Measurements from ENCODE around the gene RPL10. TPM values are rescaled to one million over a fixed set of nuclear protein-coding genes. Genes with fewer than 3 reads are reported as not detected.

Gene RPL10
- total RNA-seq, 2 experiments from 2014 or later = 2,967 to 3,168 TPM

DNA sequence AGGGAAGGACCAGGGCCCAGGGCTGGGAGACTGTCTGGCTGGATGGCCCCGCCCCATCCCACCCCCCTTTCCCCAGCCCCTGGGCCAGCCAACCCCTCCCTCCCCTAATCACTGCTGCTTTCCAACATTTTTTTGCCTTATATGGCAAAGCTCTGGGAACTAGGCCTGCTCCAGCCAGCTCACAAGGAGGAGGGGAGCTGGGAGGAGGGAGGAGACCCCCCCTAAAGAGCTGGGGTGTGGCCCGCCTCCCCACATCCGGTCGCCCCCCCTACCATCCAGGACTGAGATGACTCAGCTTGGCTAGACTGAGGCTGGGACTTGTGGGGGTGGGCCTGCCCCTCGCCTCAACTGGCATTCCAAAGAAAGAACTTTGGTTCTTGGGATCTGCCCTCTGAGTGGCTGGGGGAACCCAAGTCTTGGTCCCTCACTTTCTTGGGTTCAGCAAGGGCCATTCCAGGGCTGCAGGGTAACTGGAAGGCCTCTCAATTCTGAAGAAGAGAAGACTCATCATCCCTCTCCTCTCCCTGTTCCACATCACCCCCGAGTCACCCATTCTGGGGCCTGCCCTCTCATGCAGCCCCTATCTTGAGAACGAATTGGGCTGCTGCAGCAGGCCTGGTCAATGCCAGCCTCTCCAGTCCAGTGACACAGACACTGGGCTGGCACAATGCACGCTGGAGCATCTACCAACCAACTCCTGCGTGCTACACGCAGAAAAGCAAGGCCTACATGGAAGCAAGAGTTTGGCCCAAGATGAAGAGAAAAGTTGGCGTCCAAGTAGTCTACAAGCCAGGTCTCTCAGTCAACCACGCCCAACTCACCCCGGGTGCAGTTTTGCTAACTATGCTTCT lies 28.5 kb upstream of the RPL10 start:
- no peaks in the 10 kb centered on the region for H3K9me3 Mint-ChIP-seq

DNA sequence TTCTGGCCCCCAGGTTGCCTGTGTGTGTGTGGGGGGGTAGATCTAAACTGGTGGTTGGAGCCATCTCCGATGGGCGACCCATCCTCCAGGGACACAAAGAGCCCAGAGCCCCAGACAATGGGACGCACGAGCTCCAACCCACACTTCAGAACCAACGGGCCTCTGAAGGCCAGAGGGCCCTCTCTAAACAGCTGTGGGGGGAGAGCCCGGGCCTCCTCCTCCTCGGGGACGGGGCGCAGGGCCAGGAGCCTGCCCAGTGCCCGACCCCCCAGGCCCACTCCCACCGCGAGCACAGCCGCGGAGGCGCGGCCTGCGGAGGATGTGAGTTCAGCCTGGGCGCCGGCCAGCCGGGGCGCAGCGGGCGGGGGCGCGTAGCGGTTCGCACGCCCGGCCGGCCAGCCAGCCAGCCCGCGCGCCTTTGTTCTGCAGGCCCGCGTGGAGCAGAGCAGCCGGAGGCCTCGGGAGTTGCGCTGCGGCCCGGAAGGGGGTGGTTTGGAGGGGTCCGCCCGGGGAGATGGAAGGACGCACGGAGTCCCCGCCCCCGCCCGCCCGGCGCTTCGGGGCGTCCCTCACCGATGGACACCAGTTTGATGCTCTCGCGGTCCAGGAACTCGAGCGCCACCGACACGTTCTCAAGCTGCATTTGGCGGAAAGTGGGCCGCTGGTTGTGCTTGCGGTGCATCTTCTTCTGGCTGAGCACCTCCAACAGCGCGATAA lies 27.7 kb upstream of the RPL10 start:
- Mint-ChIP-seq H3K27me3 (no peaks in the 10 kb centered on the region), H3K36me3 (peaks cover 20% of the 10 kb centered on the region), H3K27ac (peak overlapping the region; percentile 90), H3K4me3 (peak overlapping the region; percentile 93), H3K9me3 (no peaks in the 10 kb centered on the region), H3K4me1 (peaks cover 13% of the 10 kb centered on the region)
- DNase-seq = peak; percentile 19

More for the DNA sequence above, 28.5 kb upstream of the RPL10 start:
- Mint-ChIP-seq H3K4me1 (peaks cover 13% of the 10 kb centered on the region), H3K27ac (peak overlapping the region; percentile 90), H3K4me3 (peak overlapping the region; percentile 93), H3K27me3 (no peaks in the 10 kb centered on the region), H3K36me3 (peaks cover 20% of the 10 kb centered on the region)
- DNase-seq = peak; percentile 74

DNA sequence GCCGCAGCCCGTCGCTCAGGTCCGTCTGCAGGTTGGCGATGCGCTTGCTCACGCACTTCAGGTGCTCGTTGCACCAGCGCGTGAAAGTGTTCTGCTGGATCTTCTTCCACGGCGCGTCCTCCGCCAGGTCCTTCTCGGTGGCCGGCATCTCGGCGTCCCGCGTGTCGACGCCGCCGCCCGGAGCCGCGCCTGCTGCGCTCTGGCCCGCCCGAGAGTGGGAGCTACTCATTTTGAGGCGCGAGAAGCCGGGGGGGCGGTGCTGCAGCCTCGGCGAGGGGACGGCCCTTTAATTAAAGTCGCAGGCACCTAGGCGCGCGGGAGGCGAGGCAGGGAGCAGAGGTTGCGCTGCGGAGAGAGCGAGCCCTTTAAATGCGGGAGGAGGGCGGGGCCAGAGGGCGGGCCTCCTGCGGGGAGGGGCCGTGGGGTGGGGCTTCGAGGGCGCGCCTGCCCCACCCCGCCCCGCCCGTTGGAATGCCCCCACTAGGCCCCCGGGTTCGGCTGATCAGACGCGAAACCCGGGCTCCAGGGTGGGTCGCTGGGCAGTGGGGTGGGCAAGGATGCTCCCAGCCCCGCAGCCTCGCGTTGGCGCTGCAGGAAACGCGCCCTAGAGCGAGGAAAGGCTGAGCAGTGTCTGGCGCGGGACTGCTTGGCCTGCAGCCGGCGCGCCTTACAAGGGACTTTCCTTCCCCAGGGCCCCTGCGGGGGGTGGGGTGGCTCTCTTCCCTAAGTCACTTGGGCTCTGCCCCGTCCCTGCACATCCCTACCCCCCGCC lies 27.0 kb upstream of the RPL10 start:
- Mint-ChIP-seq H3K36me3 (peaks cover 17% of the 10 kb centered on the region), H3K4me1 (peaks cover 13% of the 10 kb centered on the region), H3K4me3 (peak overlapping the region; percentile 80), H3K27ac (peak overlapping the region; percentile 71), H3K27me3 (no peaks in the 10 kb centered on the region), H3K9me3 (no peaks in the 10 kb centered on the region)
- peak; percentile 90 for DNase-seq

DNA sequence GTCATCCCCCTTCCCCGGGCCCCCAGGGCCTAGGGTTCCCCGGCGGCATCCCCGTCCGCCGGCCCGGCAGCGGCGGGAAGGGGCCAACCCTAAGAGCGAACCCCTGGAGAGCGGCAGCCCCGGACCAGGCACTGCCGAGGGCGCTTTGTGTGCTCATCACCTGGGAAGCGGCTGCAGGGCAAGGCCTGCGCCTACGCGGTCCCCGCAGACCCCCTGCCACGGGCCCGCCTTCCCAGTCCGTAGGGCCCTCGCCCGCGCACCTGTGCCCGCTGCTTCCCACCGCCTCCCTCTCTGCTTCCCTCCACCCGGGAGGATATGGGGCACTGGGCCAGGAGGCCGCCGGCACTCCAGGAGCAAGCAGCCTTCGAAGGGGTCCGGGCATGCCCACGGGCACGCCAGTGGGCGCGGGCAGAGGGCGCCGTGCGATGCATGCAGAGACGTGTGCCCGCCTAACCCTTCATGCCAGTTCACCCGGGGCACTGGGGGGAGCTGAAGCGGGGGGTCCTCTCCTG lies 26.3 kb upstream of the RPL10 start:
- Mint-ChIP-seq H3K36me3 (peaks cover 17% of the 10 kb centered on the region), H3K27ac (peak overlapping the region; percentile 72), H3K9me3 (no peaks in the 10 kb centered on the region), H3K4me1 (peaks cover 13% of the 10 kb centered on the region), H3K4me3 (peak overlapping the region; percentile 81), H3K27me3 (no peaks in the 10 kb centered on the region)
- no peak for DNase-seq

DNA sequence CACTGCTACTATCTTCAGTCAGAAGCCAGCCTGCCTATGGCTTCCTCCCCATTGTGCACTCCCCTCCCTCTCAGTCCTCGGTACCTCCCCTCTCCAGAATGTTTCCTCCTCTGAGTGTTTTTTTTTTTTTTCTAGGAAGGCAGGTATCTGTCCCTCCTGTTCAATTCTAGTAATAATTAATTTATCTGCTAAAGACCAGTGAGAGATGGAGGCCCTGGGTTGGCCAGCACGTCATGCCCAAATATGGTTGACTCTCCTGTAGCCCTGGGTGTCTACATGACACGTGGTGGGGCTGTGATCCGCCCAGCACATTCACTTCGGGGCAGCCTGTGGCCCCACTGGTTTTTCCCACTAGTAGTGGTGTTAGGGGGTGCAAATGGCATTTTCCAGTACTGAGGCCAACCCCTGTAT lies 25.6 kb upstream of the RPL10 start:
- Mint-ChIP-seq H3K27ac (peak overlapping the region; percentile 72), H3K9me3 (no peaks in the 10 kb centered on the region), H3K27me3 (no peaks in the 10 kb centered on the region), H3K36me3 (peaks cover 17% of the 10 kb centered on the region), H3K4me3 (peak overlapping the region; percentile 81), H3K4me1 (peaks cover 17% of the 10 kb centered on the region)
- peak; percentile 49 for DNase-seq

DNA sequence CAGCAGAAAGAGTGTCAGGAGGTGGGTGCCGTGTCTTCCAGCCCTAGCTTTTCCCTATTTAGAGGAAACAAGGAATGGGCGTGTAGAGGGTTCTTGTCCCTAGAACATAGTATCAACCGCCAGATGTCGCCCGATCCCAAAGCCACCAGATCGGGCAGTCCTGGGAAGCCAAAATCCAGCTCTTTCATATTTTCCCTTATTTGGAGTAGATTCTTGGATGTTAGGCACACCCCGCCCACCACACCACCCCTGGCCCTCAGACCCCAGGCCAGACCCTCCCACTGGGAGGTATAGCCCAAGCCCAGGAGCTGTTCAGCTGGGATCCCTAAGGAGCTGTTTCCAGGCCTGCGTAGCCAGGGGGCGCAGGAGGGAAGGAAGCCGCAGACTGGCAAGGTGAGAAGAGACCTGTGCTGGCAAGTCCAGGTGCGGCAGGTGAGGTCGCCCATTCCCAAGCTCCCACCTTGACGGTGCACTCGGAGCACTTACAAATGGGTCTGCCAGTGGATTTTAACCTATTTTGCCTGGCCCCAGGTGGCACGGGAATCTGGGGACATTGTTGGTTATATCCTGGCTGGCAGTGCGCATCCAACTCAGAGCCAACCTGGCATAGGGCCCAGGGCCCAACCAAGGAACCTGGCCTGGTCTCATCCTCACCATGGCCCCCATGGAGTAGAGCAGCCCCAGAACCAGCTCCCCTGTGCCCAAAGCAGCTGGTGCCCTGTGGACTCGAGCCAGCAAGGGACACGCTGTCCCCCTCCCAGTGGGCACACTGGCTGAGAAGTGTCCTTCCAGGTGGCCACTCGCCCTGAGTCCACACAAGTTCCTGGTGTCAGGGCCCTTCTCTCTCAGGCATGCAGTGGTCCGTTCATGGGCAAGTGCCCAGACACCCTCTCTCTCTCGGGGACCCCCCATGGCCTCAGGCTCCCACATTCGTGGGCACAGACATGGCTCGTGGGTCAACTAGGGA lies 24.6 kb upstream of the RPL10 start:
- Mint-ChIP-seq H3K9me3 (no peaks in the 10 kb centered on the region), H3K36me3 (peaks cover 12% of the 10 kb centered on the region), H3K27me3 (no peaks in the 10 kb centered on the region), H3K4me1 (peaks cover 12% of the 10 kb centered on the region), H3K4me3 (peak overlapping the region; percentile 81), H3K27ac (peak overlapping the region; percentile 42)
- no peak for DNase-seq

DNA sequence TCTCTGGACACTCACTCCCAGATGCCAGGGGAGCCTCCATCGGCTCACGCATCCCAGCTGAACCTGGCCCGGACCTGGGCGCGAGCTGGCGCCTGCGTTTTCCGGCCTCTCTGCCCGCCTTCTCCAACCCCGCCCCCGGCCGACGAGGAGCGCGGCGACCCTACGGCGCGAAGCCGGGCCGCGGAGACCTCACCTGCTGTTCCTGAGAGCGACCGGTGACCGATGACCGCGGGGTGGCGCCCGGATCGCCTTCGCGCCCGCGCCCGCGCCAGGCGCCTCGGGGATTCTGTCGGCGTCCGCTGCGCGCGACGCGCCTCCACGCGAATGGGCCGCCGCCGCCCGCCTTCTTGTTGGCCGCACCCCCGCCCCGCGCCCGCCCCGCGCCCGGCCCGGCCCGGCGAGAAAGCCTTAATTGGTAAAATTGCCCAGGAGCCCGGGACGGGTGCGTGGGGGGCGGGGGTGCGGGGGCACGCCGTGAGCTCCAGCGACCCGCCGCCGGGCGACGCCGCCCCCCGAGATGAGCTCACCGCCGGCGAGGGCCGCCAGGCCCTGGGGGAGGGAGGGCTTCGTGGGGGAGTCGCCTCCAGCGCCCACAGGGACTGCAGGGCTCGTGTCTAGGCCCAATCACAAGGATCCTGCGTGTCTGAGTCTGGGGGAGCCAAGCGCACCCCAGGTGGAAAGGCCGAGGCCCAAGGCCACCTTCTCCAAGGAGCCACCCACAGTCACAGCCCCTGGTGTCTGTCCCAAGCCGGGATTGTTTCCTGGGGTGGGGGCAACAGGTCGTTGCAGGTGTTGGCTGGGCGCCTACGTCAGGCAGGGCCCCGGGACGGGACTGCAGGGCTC lies 23.6 kb upstream of the RPL10 start, which contains the start of gene FLNA:
Gene FLNA (minus strand): TSS at position 322 of the 843 bp plus-strand sequence. CDS start 3,389 bp downstream, outside the sequence.
- Mint-ChIP-seq H3K36me3 (peaks cover 10% of the 10 kb centered on the region), H3K9me3 (no peaks in the 10 kb centered on the region), H3K27ac (peak within 1 kb of the TSS; percentile 42), H3K27me3 (no peaks in the 10 kb centered on the region), H3K4me3 (peak within 1 kb of the TSS; percentile 81), H3K4me1 (peaks cover 12% of the 10 kb centered on the region)
- DNase-seq = peak; percentile 51

DNA sequence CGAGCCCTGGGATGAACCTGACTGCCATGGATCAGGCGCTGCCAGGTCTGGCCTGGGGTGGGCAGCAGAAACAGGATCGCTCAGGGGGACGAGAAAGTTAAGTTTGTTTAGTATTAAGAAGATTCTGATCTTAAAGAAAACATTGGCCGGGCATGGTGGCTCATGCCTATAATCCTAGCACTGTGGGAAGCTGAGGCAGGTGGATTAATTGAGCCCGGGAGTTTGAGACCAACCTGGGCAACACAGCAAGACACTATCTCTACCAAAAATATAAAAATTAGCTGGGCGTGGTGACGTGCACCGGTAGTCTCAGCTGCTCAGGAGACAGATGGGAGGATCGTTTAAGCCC lies 23.0 kb upstream of the RPL10 start:
- Mint-ChIP-seq H3K27ac (no peak overlapping the region), H3K4me1 (peaks cover 12% of the 10 kb centered on the region), H3K4me3 (peak overlapping the region; percentile 58), H3K27me3 (no peaks in the 10 kb centered on the region), H3K36me3 (peaks cover 8% of the 10 kb centered on the region), H3K9me3 (no peaks in the 10 kb centered on the region)
- DNase-seq = no peak

DNA sequence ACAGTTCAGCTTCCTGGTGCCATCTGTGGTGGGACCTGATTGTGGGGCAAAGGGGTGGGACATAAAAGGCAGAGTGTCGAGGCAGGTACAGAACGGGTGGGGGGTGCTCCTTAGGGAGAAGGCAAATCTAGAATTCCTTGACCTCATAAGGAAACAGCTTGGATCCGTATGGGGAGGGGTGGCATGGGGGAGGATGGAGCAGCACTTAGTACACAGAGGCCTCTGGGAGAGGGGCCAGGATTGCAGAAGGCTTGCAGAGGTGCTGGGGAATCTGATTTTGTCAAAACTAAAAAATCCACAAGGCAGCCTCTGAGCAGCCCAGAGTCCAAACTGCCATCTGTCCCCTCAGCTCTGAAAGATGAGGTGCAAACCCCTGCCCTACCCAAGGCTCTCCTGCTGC lies 21.4 kb upstream of the RPL10 start:
- Mint-ChIP-seq H3K9me3 (no peaks in the 10 kb centered on the region), H3K4me3 (no peak overlapping the region), H3K27ac (peak overlapping the region; percentile 90), H3K4me1 (peaks cover 18% of the 10 kb centered on the region), H3K27me3 (no peaks in the 10 kb centered on the region), H3K36me3 (peaks cover 13% of the 10 kb centered on the region)
- no peak for DNase-seq

DNA sequence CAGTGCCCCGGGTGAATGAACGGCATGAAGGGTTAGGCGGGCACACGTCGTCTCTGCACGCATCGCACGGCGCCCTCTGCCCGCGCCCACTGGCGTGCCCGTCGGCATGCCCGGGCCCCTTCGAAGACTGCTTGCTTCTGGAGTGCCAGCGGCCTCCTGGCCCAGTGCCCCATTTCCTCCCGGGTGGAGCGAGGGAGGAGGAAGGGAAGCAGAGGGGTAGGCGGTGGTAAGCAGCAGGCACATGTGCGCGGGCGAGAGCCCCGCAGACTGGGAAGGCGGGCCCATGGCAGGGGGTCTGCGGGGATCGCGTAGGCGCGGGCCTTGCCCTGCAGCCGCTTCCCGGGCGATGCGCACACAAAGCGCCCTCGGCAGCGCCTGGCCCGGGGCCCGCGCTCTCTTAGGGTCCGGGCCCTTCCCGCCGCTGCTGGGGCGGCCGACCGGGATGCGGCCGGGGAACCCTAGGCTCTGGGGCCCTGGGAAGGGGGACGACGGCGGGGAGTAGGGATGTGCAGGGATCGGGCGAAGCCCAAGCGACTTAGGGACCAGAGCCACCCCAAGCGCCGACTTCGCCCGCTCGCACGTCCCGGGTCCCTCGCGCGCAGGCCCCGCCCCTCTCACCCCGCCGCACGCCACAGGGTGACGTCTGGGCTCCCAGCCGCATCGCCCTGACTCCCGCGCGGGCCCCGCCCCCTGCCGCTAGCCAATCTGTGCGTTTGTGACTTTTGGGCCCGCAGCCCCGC lies 19.9 kb upstream of the RPL10 start:
- H3K27me3 Mint-ChIP-seq = no peaks in the 10 kb centered on the region
- peaks cover 11% of the 10 kb centered on the region for H3K4me1 Mint-ChIP-seq
- peak overlapping the region; percentile 75 for H3K4me3 Mint-ChIP-seq
- H3K36me3 Mint-ChIP-seq = peaks cover 13% of the 10 kb centered on the region
- H3K27ac Mint-ChIP-seq = peak overlapping the region; percentile 90
- DNase-seq = peak; percentile 40
- H3K9me3 Mint-ChIP-seq = no peaks in the 10 kb centered on the region

DNA sequence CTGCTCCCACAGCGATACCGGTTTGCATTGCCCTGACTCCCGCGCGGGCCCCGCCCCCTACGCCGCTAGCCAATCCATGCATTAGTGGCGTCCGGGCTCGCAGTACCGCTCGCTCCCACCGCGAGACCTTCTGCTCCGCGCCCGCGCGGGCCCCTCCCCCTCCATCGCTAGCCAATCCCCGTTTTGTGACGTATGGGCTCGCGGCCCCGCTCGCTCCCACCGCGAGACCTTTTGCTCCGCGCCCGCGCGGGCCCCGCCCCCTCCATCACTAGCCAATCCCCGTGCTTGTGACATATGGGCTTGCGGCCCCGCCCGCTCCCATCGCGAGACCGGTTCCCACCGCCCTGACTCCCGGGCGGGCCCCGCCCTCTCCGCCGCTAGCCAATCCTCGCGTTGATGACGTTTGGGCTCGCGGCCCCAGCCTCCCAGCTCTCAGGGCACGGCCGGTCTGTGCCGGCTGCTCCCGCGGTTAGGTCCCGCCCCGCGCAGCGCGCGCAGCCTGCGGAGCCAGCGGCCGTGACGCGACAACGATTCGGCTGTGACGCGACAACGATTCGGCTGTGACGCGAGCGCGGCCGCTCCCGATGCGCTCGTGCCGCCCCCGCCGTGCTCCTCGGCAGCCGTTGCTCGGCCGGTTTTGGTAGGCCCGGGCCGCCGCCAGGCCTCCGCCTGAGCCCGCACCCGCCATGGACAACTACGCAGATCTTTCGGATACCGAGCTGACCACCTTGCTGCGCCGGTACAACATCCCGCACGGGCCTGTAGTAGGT lies 19.2 kb upstream of the RPL10 start, which contains the start of gene EMD:
Gene EMD (plus strand): TSS at position 497 of the 770 bp plus-strand sequence. CDS start 190 bp downstream, at position 687.
- Mint-ChIP-seq H3K9me3 (no peaks in the 10 kb centered on the region), H3K27me3 (no peaks in the 10 kb centered on the region), H3K36me3 (peaks cover 14% of the 10 kb centered on the region), H3K4me3 (peak within 1 kb of the TSS; percentile 89), H3K27ac (peak within 1 kb of the TSS; percentile 90), H3K4me1 (peaks cover 14% of the 10 kb centered on the region)
- DNase-seq = peak; percentile 97

DNA sequence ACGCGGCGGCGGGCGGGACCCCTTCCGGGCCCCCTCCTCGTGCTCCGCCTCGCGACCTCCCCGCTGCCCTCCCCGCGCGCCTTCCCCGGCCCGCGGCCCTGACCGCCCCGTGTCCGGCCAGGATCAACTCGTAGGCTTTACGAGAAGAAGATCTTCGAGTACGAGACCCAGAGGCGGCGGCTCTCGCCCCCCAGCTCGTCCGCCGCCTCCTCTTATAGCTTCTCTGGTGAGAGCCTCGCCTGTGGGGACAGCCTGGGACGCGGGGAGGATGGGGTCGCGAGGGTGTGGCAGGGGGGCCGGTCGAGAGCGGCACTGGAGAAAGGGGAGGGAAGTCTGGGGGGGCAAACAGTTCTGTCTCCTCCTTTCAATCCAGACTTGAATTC lies 18.6 kb upstream of the RPL10 start:
- DNase-seq = no peak
- peak overlapping the region; percentile 89 for H3K4me3 Mint-ChIP-seq
- H3K27ac Mint-ChIP-seq = peak overlapping the region; percentile 90
- H3K9me3 Mint-ChIP-seq = no peaks in the 10 kb centered on the region
- H3K4me1 Mint-ChIP-seq = peaks cover 16% of the 10 kb centered on the region
- no peaks in the 10 kb centered on the region for H3K27me3 Mint-ChIP-seq
- H3K36me3 Mint-ChIP-seq = peaks cover 14% of the 10 kb centered on the region

Measured in activated naive CD8-positive, alpha-beta T cell treated with anti-CD3 and anti-CD28 coated beads for 36 hours (primary cell).